ENCODE measurements around the gene WDR35. TPM values are rescaled to one million over a fixed set of nuclear protein-coding genes. Genes with fewer than 3 reads are reported as not detected.

WDR35 gene
- polyA plus RNA-seq, 1 experiment, result 9.1 TPM

DNA sequence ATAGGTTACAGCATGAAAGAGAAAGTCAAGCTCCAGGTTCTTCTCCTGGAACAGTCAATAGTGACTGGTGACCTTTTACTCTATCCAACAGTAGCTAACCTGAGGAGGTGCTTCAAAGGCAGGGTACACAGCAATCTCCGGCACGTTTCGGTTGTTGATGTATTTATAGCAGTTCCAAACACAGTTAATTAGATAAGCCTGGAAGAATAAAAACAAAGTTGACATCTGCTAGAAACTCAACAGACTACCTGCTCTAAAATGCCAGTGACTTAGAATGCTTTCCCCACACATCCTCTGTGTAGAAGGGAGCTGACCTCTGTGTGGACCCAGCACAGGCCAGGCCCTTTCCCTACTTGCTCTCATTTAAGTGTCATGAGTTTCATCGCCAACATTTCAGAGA, 44.3 kb upstream of the WDR35 start:
- Histone ChIP-seq H3K27ac (ENCODE audit: low read depth, low read length) (no peak overlapping the region), H3K9me3 (ENCODE audit: control insufficient read depth, insufficient read depth, low read length) (peaks cover 4% of the 10 kb centered on the region; the same call in 1 of the 2 replicates), H3K27me3 (ENCODE audit: control insufficient read depth, insufficient read depth, low read length) (no peaks in the 10 kb centered on the region), H3K4me3 (ENCODE audit: low read depth, low read length) (no peak overlapping the region)
- ChIA-PET CTCF (interaction anchor here (6.1 kb wide), 1 partner anchor 19 kb away, joined by 73 read pairs; no protein-coding TSS in a partner anchor), POLR2A (interaction anchor here (0.6 kb wide), 1 partner anchor 13 kb away, joined by 5 read pairs; no protein-coding TSS in a partner anchor)
- TF ChIP-seq, protein P1, sequence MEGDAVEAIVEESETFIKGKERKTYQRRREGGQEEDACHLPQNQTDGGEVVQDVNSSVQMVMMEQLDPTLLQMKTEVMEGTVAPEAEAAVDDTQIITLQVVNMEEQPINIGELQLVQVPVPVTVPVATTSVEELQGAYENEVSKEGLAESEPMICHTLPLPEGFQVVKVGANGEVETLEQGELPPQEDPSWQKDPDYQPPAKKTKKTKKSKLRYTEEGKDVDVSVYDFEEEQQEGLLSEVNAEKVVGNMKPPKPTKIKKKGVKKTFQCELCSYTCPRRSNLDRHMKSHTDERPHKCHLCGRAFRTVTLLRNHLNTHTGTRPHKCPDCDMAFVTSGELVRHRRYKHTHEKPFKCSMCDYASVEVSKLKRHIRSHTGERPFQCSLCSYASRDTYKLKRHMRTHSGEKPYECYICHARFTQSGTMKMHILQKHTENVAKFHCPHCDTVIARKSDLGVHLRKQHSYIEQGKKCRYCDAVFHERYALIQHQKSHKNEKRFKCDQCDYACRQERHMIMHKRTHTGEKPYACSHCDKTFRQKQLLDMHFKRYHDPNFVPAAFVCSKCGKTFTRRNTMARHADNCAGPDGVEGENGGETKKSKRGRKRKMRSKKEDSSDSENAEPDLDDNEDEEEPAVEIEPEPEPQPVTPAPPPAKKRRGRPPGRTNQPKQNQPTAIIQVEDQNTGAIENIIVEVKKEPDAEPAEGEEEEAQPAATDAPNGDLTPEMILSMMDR (IDR thresholded peaks at IDR 0.05; ENCODE audit: low read depth, low read length), result no peak
- no peak for DNase-seq (ENCODE audit: low read depth, low spot score)

DNA sequence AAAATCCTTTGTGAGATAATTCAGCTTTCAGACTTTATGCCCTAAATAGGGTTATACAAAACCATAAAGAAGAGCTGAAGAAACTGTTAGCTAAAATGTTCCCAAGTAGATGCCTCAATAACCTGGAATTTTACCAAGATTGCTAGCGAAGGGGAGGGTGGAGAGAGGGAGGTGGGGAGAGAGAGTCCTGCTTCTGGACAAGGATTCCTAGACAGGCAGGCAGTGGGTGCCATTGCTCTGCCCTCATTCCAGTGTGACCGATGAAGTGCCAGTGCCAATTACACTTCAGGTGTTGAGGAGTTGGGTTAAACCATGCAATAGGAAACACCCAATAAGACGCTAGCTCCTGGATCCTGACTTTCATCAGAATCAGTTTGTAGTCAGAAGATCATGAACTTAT, 43.4 kb upstream of the WDR35 start:
- ChIA-PET CTCF (interaction anchor here (0.9 to 6.1 kb wide), 2 partner anchors 18 to 78 kb away, joined by 3 to 73 read pairs; no protein-coding TSS in a partner anchor), POLR2A (no interaction called here)
- TF ChIP-seq, protein P1 (IDR thresholded peaks at IDR 0.05; ENCODE audit: low read depth, low read length), result no peak

GRCh38 chr2:20030224-20030623, 40.3 kb upstream of the WDR35 start:
- ChIA-PET CTCF (interaction anchor here (5.6 kb wide), 1 partner anchor 15 kb away, joined by 47 read pairs; no protein-coding TSS in a partner anchor), POLR2A (no interaction called here)
- TF ChIP-seq, protein P1 (IDR thresholded peaks at IDR 0.05; ENCODE audit: low read depth, low read length), result no peak

More for the DNA sequence above, 43.4 kb upstream of the WDR35 start:
- no peak overlapping the region for H3K27ac ChIP-seq (ENCODE audit: low read depth, low read length)
- H3K4me3 ChIP-seq (ENCODE audit: low read depth, low read length), result no peak overlapping the region
- peaks cover 4% of the 10 kb centered on the region; the same call in 1 of the 2 replicates for H3K9me3 ChIP-seq (ENCODE audit: control insufficient read depth, insufficient read depth, low read length)
- DNase-seq (ENCODE audit: low read depth, low spot score), result no peak
- H3K27me3 ChIP-seq (ENCODE audit: control insufficient read depth, insufficient read depth, low read length), result no peaks in the 10 kb centered on the region

DNA sequence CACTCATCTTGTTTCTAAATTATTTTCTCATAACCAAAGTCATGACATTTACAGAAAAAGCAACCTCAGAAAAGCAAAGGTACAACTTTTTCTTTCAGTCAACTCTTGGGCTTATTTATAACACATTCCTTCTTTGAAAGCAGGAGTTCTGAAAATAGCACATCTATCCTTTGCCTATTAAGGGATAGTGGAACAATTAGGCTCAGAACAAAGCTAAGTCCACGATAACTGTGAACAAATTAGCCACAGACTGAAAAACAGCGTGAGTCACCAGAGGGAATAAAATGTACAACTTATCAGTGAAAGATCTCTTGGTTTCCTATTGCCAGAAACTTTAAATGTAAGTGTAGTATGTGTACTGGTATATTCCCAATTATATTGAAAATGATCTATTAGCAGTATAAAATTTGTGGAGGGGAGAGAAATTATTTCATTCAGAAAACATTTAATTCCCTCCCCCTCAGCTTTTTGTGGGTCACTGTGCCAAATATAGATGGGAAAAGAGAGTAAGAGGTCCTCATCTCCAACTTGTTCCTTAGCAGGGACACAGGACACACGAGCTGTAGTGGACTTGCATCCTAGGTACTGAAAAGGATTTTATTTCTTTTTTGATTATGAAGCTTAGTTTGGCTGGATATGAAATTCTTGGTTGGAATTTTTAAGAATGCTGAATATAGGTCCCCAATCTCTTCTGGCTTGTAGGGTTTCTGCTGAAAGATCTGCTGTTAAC, 38.0 kb upstream of the WDR35 start:
- CTCF ChIA-PET, result interaction anchor here (5.6 kb wide), 1 partner anchor 12 kb away, joined by 47 read pairs; no protein-coding TSS in a partner anchor
- POLR2A ChIA-PET, result no interaction called here
- Histone ChIP-seq H3K9me3 (ENCODE audit: control insufficient read depth, insufficient read depth, low read length) (peaks cover 4% of the 10 kb centered on the region; the same call in 1 of the 2 replicates), H3K27me3 (ENCODE audit: control insufficient read depth, insufficient read depth, low read length) (no peaks in the 10 kb centered on the region), H3K4me3 (ENCODE audit: low read depth, low read length) (no peak overlapping the region), H3K27ac (ENCODE audit: low read depth, low read length) (no peak overlapping the region)
- DNase-seq (ENCODE audit: low read depth, low spot score), result no peak
- TF ChIP-seq, protein P1 (IDR thresholded peaks at IDR 0.05; ENCODE audit: low read depth, low read length), result no peak

More at GRCh38 chr2:20030224-20030623, 40.3 kb upstream of the WDR35 start:
- no peak for DNase-seq (ENCODE audit: low read depth, low spot score)
- H3K9me3 ChIP-seq (ENCODE audit: control insufficient read depth, insufficient read depth, low read length), result peaks cover 4% of the 10 kb centered on the region; the same call in 1 of the 2 replicates
- H3K4me3 ChIP-seq (ENCODE audit: low read depth, low read length), result no peak overlapping the region
- H3K27ac ChIP-seq (ENCODE audit: low read depth, low read length), result no peak overlapping the region
- H3K27me3 ChIP-seq (ENCODE audit: control insufficient read depth, insufficient read depth, low read length), result no peaks in the 10 kb centered on the region

- POLR2A ChIA-PET, result no interaction called here
- no peak overlapping the region for H3K27ac ChIP-seq (ENCODE audit: low read depth, low read length)
Measured at GRCh38 chr2:20027260-20027677, 37.4 kb upstream of the WDR35 start.

More at GRCh38 chr2:20027260-20027677, 37.4 kb upstream of the WDR35 start:
- no peaks in the 10 kb centered on the region for H3K27me3 ChIP-seq (ENCODE audit: control insufficient read depth, insufficient read depth, low read length)
- TF ChIP-seq, protein P1 (IDR thresholded peaks at IDR 0.05; ENCODE audit: low read depth, low read length), result no peak
- DNase-seq (ENCODE audit: low read depth, low spot score), result no peak
- H3K4me3 ChIP-seq (ENCODE audit: low read depth, low read length), result no peak overlapping the region
- CTCF ChIA-PET, result interaction anchor here (5.6 kb wide), 1 partner anchor 12 kb away, joined by 47 read pairs; no protein-coding TSS in a partner anchor
- peaks cover 4% of the 10 kb centered on the region; the same call in 1 of the 2 replicates for H3K9me3 ChIP-seq (ENCODE audit: control insufficient read depth, insufficient read depth, low read length)
